CD14-positive monocyte (primary cell): ENCODE results near the gene SLC4A5. TPM values are rescaled to one million over a fixed set of nuclear protein-coding genes. Genes with fewer than 3 reads are reported as not detected.

Experiments
- DNase-seq, 3 donors: peaks; one replicate each; pipeline ENCODE4 v3.0.0-alpha.2; 2011 to 2022
- H2AFZ ChIP-seq: 2 replicates; pipeline ENCODE4 v1.6.0; 2012; ENCODE audit warnings: mild to moderate bottlenecking, low read depth, low read length, inconsistent platforms; ENCODE audit not compliant: insufficient read depth, poor library complexity, severe bottlenecking
- H3K27ac ChIP-seq, 2 donors: 1 replicate in 1 of 2; 2 replicates in 1 of 2; pipeline ENCODE4 v1.5.1; 2012 to 2013; ENCODE audit warnings: low read length in 2 of 2, control low read depth in 1 of 2, inconsistent platforms in 1 of 2, low read depth in 1 of 2, mild to moderate bottlenecking in 1 of 2
- H3K27me3 ChIP-seq, 2 donors: one replicate each; pipeline versions ENCODE4 v1.6.0 to v1.6.1; 2011 to 2013; ENCODE audit warnings: low read length in 2 of 2; ENCODE audit not compliant: control insufficient read depth in 2 of 2, insufficient read depth in 2 of 2
- H3K36me3 ChIP-seq, 2 donors: replicated peaks in 1 of 2; 1 replicate in 1 of 2; 2 replicates in 1 of 2; pipeline versions ENCODE4 v1.5.1 to v1.6.1; 2012 to 2013; ENCODE audit warnings: low read length in 2 of 2, control low read depth in 1 of 2, inconsistent platforms in 1 of 2, mild to moderate bottlenecking in 1 of 2; ENCODE audit not compliant: insufficient read depth in 2 of 2, control insufficient read depth in 1 of 2
- H3K4me1 ChIP-seq, 2 donors: 1 replicate in 1 of 2; 2 replicates in 1 of 2; pipeline versions ENCODE4 v1.5.1 to v1.6.1; 2012 to 2013; ENCODE audit warnings: low read length in 2 of 2, control low read depth in 1 of 2, inconsistent platforms in 1 of 2, mild to moderate bottlenecking in 1 of 2, moderate library complexity in 1 of 2; ENCODE audit not compliant: insufficient read depth in 2 of 2, control insufficient read depth in 1 of 2
- H3K4me2 ChIP-seq: replicated peaks from 2 replicates; pipeline ENCODE3; 2012; ENCODE audit warnings: low read length, moderate library complexity, mild to moderate bottlenecking; ENCODE audit not compliant: poor library complexity, severe bottlenecking; ENCODE audit errors: extremely low read depth
- H3K4me3 ChIP-seq, 3 experiments: fragments of 200-600 bp in 1 of 3; sonication (generic) in 1 of 3; replicated peaks in 1 of 3; 1 replicate in 2 of 3; 2 replicates in 1 of 3; pipeline ENCODE4 v1.5.1; 2011 to 2013; ENCODE audit warnings: low read length in 3 of 3, mild to moderate bottlenecking in 3 of 3, control low read depth in 2 of 3, low read depth in 2 of 3, inconsistent platforms in 1 of 3, moderate library complexity in 1 of 3
- H3K79me2 ChIP-seq: 2 replicates; pipeline ENCODE4 v1.6.0; 2012; ENCODE audit warnings: mild to moderate bottlenecking, control low read depth, inconsistent platforms, low read length, moderate library complexity; ENCODE audit not compliant: insufficient read depth
- H3K9ac ChIP-seq: 2 replicates; pipeline ENCODE4 v1.6.0; 2017; ENCODE audit warnings: low read length, mild to moderate bottlenecking; ENCODE audit not compliant: insufficient read depth, poor library complexity, severe bottlenecking
- H3K9me3 ChIP-seq, 2 donors: replicated peaks in 1 of 2; 1 replicate in 1 of 2; 2 replicates in 1 of 2; pipeline versions ENCODE4 v1.5.1 to v1.6.1; 2012 to 2013; ENCODE audit warnings: low read length in 2 of 2, control low read depth in 1 of 2; ENCODE audit not compliant: control insufficient read depth in 1 of 2, insufficient read depth in 1 of 2
- H4K20me1 ChIP-seq: 2 replicates; pipeline ENCODE4 v1.6.0; 2012; ENCODE audit warnings: mild to moderate bottlenecking, low read length, control low read depth, moderate library complexity; ENCODE audit not compliant: insufficient read depth
- H3K27ac Mint-ChIP-seq, 7 donors: one replicate each; pipeline ENCODE4 v1.8.0; 2020; ENCODE audit warnings: mild to moderate bottlenecking in 7 of 7, mixed read lengths in 7 of 7, moderate library complexity in 6 of 7, inconsistent platforms in 2 of 7
- H3K27me3 Mint-ChIP-seq, 3 donors: one replicate each; pipeline ENCODE4 v1.8.0; 2021 to 2022; ENCODE audit warnings: low read depth in 3 of 3, mild to moderate bottlenecking in 3 of 3, mixed read lengths in 3 of 3, moderate library complexity in 3 of 3, inconsistent platforms in 1 of 3
- H3K36me3 Mint-ChIP-seq, 2 donors: one replicate each; pipeline ENCODE4 v1.8.0; 2020; ENCODE audit warnings: mixed read lengths in 2 of 2, inconsistent platforms in 1 of 2, mild to moderate bottlenecking in 1 of 2
- H3K4me1 Mint-ChIP-seq: one replicate; pipeline ENCODE4 v1.8.0; 2020; ENCODE audit warnings: mild to moderate bottlenecking, mixed read lengths
- H3K4me3 Mint-ChIP-seq, 2 donors: one replicate each; pipeline ENCODE4 v1.8.0; 2020; ENCODE audit warnings: mild to moderate bottlenecking in 2 of 2, mixed read lengths in 2 of 2, moderate library complexity in 1 of 2
- H3K9me3 Mint-ChIP-seq, 7 donors: one replicate each; pipeline ENCODE4 v1.8.0; 2020 to 2022; ENCODE audit warnings: mixed read lengths in 7 of 7, mild to moderate bottlenecking in 6 of 7, moderate library complexity in 6 of 7, inconsistent platforms in 2 of 7
- CTCF ChIP-seq: fragments of 200-600 bp; IDR thresholded peaks from one replicate; pipeline ENCODE4 v1.8.0; 2022; ENCODE audit warnings: antibody characterized with exemption, mild to moderate bottlenecking
- WGBS: methylation state at CpG from one replicate; pipeline ENCODE4 v1.1.5; 2013; ENCODE audit warnings: missing lambda C conversion rate; ENCODE audit not compliant: insufficient coverage; 5-methylcytosine and 5-hydroxymethylcytosine counted together
- intact Hi-C, 2 donors: fragments of 100-400 bp; cut with micrococcal nuclease; formaldehyde crosslinking; loops; one replicate each; pipeline versions ENCODE4 v1.15.0 to v1.15.1; 2023
- polyA plus RNA-seq, 3 donors: library from polyadenylated mRNA; depleted of rRNA in 1 of 3; unstranded in 2 of 3; stranded (reverse) in 1 of 3; fragments of 300-500 nt in 2 of 3; fragments of >200 nt in 1 of 3; fragmentation: Illumina TruSeq in 2 of 3; gene quantifications; 1 replicate in 2 of 3; 2 replicates in 1 of 3; pipeline ENCODE4 v1.2.3, GENCODE V29; 2012 to 2021

Gene SLC4A5
- polyA plus RNA-seq, 3 donors, result 0.10 to 1.1 TPM; not detected in 1

GRCh38 chr2:74223941-74224770 is 119.1 kb downstream of the SLC4A5 start:
- no peak overlapping the region for H3K9ac ChIP-seq
- DNase-seq, result no peak
- H3K36me3 Mint-ChIP-seq, result peaks cover 17 to 21% of the 10 kb centered on the region in 2 donors
- no peaks in the 10 kb centered on the region for H4K20me1 ChIP-seq
- H3K4me3 ChIP-seq, result no peak overlapping the region
- peak overlapping the region; percentile 10 to 85 (median 78) for H3K27ac Mint-ChIP-seq
- H3K27ac ChIP-seq, result peak overlapping the region in 1 of 2 donors; percentile 53
- H3K9me3 Mint-ChIP-seq, result no peaks in the 10 kb centered on the region
- intact Hi-C loops, result no loop called here
- peaks cover 25% of the 10 kb centered on the region for H3K4me1 Mint-ChIP-seq
- H3K9me3 ChIP-seq, result no peaks in the 10 kb centered on the region
- peaks cover 9 to 10% of the 10 kb centered on the region in 2 donors for H3K4me1 ChIP-seq
- H3K36me3 ChIP-seq, result peaks cover 7 to 21% of the 10 kb centered on the region in 2 donors
- H3K79me2 ChIP-seq, result no peaks in the 10 kb centered on the region
- H3K27me3 Mint-ChIP-seq, result peaks cover 0 to 1% (median 0%) of the 10 kb centered on the region in 3 donors
- no peaks in the 10 kb centered on the region for H3K27me3 ChIP-seq
- H3K4me2 ChIP-seq, result no peak overlapping the region
- H2AFZ ChIP-seq, result no peak overlapping the region
- WGBS, result 86% methylated on average over 6 of the region's 8 CpGs
- peak overlapping the region in 1 of 2 donors; percentile 54 for H3K4me3 Mint-ChIP-seq
- TF ChIP-seq CTCF, result no peak

- Mint-ChIP-seq H3K36me3 (peaks cover 27 to 38% of the 10 kb centered on the region in 2 donors), H3K27me3 (no peaks in the 10 kb centered on the region), H3K9me3 (no peaks in the 10 kb centered on the region), H3K4me3 (no peak overlapping the region), H3K27ac (peak overlapping the region in 1 of 7 donors; percentile 76), H3K4me1 (peaks cover 25% of the 10 kb centered on the region)
- Histone ChIP-seq H3K4me2 (no peak overlapping the region), H2AFZ (no peak overlapping the region), H3K4me1 (peaks cover 9 to 10% of the 10 kb centered on the region in 2 donors), H3K9me3 (no peaks in the 10 kb centered on the region), H3K79me2 (no peaks in the 10 kb centered on the region), H3K27me3 (no peaks in the 10 kb centered on the region), H4K20me1 (no peaks in the 10 kb centered on the region), H3K4me3 (no peak overlapping the region), H3K9ac (no peak overlapping the region), H3K36me3 (peaks cover 11 to 38% of the 10 kb centered on the region in 2 donors), H3K27ac (peak overlapping the region in 1 of 2 donors; percentile 26)
- 100% methylated on average over 3 of the region's 6 CpGs for WGBS
- DNase-seq, result no peak
- no peak for TF ChIP-seq CTCF
- intact Hi-C loops, result no loop called here
These were observed 120.9 kb downstream of the SLC4A5 start for GRCh38 chr2:74222300-74222650.
